Measurements from ENCODE around the gene ADD3.
"Not testable (repeated sequence)": the region's sequence is repeated elsewhere in the genome, so short reads cannot be mapped to it uniquely, and the experiment has no call there.

ADD3 gene

DNA sequence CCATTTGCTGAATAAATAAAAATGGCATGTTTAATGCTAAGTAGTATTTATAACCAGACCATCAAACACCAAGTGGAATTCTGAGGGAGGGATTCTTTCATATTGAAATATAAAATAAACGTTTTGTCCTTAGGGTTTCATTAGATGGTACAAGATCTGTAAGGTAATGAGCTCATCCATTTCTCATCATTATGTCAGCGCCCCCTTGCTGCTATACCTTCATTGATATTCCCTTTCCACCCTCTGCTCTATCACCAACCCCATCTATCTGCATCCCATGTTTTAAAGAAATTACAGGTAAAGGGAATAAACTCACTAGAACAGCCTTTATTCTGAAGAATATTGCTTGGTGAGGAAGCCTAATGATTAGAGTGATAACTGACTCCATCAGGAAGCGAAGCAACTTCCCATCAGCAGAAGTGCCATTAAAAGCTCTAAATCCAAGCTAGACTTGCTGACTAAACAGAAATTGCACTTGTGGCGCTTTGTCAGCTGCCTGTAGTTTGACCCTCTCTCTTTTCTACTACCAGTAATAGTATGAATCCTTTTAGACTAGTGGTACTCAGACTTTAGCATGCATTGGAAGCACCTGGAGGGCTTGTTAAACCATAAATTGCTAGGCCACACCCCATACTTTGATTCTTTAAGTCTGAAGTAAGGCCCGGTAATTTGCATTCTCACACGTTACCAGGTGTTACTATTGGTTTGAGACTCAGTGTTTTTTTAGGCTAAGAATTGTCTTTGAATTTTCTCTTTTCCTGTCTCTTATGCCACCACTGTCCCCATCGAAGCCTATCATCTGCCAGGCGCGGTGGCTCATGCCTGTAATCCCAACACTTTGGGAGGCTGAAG lies 27.5 kb downstream of the ADD3 start:
- DNase-seq, result no peak

DNA sequence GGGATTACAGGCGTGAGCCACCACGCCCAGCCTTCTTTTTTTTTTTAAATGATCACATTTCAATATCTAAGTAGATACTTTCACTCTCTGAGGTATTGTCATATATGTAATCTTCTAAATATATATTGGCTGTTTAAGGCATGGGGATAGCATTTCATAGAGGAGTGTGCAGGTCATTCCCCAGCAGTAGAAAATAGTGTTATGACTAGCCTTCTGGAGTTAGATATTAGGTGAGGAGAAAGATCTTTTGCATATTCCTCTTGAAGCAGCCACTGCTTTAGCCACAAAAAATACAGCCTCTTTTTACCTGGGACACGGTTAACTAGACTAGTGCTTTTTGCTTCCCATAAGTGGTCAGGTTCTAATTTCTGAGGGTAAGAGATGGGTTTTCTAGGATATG lies 28.9 kb downstream of the ADD3 start:
- no peak for DNase-seq

DNA sequence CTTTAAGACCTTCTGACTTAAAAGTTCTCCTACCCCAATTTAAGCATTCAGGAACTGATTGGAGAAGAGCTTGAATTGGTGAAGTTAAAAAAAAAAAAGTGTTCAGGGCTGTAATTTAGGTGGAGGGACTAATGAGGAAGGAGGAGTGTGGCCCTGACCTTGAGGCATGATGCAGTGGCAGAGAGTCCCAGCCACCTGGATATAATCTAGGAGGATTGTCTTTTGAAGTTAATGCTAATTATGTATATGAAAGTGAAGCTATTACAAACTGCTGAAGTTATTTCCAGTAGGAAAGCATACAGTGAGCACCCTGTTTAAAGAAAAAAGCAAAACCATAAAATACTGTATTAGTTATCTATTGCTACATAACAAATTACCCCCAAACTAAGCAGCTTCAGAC lies 31.5 kb downstream of the ADD3 start:
- no peak for DNase-seq

DNA sequence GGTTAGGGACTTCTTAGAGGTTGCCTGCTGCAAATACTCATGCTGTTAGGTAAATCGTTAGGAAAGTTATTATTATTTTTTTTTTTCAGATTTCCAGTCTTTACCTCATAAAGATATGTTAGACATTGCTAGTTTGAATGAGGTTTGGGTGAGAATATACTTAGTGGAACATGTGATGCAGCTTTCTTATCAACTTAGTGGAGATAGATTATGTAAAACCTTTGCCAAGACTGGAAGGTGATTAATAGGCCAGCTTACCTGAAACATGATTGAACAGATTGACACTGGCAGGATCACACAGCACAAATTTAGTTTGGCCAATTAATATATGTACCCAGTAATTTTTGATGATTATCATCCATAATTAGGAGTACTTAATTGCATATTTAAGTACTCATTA lies 32.3 kb downstream of the ADD3 start:
- no peak for DNase-seq

DNA sequence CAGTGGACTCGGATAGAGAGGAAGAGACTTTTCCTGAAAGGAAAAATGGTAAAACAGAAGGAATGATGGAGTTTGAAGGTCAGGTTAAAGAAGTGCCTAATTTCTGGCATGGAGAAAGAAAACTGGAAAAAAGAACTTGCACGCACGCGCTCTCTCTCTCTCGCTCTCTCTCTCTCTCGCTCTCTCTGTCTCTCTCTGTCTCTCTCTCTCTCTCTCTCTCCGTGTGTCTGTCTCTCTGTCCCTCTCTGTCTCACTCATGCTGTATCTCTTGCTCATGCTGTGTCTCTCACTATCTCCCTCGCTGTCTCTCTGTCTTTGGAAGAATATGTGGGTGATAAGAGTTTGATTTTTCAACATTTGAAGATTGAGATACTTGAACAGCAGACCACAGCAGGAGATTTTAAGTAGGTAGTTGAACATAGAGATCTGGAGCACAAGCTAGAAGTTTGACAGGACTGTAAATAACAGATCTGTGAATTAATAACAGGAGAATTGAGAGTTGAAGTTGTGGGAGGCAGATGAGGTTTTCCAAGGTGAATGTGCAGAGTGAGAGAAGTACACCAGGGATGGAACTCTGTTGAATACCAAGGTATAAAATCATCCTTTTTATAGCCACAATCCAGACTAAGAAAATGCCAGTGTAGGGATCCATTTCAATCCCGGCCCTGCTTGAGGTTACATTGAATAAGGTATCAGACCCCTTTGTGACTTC lies 33.1 kb downstream of the ADD3 start:
- no peak for DNase-seq

DNA sequence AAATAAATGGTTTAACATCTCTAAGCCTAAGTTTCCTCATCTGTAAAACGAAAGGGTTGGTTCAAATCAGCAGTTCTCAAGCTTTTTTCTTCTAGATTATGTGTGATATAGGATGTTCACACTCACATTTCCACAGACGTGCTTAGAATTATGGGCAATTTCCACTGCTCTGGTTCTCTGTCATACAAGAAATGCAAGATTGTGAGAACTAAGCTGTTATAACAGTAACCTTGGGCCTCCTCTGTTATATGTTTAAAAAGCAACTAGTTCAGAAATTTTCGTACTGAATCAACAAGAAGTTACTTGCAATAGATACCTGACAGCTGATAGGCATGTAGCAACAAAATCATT lies 33.7 kb downstream of the ADD3 start:
- no peak for DNase-seq

DNA sequence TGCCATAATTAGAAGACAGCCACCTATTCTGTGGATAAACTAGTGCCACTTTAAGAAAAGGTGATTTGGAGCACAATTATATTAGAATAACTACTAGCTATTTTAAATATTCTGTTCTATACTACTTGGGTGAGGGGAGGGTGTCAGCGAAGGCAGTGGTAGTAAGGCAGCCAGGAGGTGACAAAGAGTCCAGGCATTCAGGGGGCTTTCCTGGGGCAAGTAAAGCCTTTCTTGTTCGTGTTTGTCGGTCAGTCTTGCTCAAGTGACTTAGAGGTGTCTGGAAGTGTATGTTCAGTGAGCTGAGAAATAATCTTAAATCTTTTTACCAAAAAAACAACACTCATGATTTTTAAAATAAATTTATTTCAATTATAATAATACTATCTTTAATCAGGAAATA lies 34.4 kb downstream of the ADD3 start:
- no peak for DNase-seq

DNA sequence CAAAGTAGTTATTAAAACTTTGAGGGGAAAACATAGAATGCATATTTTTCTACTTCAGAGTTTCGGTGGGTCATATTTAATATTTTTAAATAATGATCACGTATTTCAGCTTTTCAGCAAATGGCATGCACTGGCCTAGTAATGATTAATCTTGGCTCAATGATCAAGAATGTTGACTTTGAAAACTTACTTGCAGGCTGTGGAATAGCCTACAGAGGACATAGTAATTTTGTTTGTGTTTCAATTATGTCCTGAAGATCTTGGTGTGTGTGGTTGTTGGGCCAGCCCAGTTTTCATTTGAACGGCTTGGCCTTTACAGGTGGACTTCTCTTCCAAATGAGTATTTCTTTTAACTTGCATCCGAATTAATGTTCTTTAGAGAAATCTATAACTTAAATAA lies 35.1 kb downstream of the ADD3 start:
- no peak for DNase-seq

DNA sequence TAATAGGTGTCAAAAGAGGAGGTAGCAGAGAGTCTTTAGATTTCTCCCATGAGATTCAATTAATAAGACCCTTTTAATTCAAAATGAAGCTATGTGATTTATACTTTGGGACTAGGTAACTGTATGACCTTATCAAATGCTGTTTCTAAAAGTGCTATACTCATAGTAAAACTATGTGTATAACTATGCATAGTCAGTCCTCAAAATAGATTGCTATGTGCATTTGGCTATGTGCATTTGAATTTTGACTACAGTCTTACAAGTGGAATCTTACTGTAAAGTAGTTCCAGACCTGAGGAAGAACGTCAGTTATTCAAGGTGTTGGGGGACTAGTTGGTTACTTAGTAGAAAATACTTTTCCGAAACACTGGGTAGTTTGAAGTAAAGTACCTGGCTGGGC lies 36.9 kb downstream of the ADD3 start:
- no peak for DNase-seq

DNA sequence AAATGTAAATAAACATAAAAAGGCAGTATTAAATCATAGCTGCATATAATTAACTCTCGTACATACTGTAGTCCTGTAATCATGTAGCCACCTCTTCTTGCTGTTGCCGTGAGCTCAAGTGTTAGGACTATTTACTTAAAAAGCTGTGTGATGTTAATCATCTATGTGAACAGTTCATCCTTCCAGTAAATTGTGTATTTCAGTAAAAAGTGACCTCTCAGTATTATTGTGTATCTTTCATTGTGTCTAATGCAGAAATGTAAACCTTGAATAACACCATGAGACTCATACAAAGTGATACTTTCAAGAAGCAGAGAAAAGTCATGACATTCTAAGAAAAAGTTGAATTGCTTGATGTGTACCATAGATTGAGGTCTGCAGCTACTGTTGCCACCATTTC lies 38.0 kb downstream of the ADD3 start:
- no peak for DNase-seq

DNA sequence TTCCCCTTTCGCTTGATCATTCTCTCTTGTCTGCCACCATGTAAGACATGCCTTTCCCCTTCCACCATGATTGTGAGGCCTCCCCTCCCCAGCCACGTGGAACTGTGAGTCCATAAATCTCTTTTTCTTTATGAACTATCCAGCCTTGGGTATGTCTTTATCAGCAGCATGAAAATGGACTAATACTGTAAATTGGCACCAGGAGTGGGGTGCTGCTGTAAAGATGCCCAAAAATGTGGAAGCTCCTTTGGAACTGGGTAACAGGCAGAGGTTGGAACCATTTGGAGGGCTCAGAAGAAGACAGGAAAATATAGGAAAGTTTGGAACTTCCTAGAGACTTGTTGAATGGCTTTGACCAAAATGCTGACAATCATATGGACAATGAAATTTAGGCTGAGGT lies 40.4 kb downstream of the ADD3 start:
- not testable (repeated sequence) for DNase-seq

DNA sequence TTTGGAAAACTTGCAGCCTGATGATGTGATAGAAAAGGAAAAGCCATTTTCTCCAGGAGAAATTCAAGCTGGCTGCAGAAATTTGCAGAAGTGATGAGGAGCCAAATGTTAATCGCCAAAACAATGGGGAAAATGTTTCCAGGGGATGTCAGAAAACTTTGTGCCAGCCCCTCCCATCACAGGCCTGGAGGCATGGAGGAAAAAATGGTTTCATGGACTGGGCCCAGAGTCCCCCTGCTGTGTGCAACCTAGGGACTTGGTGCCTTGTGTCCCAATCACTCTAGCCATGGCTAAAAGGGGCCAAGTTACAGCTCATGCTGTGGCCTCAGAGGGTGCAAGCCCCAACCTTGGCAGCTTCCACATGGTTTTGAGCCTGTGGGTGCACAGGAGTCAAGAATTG lies 41.0 kb downstream of the ADD3 start:
- no peak for DNase-seq

DNA sequence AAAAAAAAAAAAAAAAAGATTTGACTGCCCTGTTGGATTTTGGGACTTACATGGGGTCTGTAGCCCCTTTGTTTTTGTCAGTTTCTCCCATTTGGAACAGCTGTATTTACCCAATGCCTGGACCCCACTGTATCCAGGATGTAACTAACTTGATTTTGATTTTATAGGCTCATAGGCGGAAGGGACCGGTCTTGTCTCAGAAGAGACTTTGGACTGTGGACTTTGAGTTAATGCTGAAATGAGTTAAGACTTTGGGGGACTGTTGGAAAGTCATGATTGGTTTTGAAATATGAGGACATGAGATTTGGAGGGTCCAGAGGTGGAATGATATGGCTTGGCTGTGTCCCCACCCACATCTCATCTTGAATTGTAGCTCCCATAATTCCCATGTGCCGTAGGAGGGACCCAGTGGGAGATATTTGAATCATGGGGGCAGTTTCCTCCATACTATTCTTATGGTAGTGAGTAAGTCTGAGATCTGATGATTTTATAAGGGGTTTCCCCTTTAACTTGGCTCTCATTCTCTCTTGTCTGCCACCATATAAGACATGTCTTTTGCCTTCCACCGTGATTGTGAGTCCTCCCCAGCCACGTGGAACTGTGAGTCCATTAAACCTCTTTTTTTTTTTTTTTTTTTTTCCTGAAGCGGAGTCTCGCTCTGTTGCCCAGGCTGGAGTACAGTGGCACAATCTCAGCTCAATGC lies 42.3 kb downstream of the ADD3 start:
- not testable (repeated sequence) for DNase-seq

DNA sequence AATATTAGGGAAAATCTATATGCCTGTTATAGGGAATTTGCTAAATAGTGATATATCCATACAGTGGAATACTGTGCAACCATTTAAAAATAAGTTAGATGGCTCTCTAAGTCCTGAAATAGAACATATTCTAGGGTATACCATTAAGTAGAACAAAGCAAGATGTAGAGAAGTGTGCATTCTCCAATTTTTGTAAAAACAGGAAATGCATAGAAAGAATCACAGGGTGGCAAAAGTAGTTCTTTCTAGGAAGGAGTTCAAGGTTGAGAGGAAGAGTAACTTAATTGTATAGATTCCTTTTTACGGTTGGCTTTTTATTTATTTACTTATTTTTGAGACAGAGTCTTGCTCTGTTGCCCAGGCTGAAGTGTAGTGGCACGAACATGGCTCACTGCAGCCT lies 43.7 kb downstream of the ADD3 start:
- no peak for DNase-seq

DNA sequence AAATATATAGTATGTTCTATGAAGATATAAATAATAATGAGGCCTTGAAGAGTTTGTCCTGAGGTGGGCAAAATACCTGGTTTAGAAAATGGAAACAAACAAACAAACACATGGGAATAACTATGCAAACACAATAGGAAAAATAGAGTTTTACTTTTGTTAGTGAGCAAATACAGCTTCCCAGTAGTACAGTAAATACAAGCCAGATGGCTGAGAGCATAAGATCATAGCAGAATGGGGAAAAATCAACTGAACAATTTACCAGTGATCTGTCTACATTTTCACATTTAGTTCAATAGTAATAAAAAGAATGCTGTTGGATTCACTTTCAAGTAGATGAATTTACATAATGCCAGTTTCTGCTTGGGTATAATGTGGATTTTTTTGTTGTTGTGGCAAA lies 45.1 kb downstream of the ADD3 start:
- no peak for DNase-seq

DNA sequence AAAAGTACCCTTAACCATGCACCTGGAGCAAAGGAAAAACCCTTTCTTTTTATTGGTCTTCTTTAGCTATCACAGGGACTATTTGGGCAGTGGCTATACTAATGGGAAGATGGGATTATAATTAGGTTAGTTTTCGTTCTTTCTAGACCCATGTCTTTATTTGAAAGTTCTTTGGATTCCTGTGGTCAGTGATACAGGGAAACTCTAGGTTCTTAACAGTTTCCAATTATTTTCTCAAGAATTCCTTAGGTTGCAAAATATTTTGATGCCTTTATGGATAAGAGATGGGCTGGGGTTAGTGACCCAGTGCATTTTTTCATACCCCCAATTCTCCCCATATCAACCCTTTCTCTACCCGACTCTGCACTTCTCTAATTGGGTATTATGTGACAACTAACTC lies 49.0 kb downstream of the ADD3 start:
- DNase-seq, result no peak

DNA sequence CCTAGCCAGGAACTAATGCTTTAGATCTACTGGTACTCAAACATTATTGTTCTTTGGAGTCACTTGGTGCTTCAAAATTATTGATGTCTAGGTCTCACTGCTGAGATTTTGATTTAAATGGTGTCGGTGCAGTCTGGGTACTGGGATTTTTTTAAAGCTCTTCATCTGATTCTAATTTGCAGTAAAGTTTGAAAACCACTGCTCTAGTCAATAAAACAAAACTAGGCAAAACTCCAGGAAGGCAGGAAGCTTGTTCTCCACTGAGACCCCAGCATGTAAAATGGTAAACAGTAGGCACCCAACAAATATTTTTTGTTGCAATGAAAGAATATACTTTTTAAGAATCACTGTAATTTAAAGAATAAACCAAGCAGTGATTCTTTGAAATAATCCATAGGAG lies 49.7 kb downstream of the ADD3 start:
- no peak for DNase-seq

DNA sequence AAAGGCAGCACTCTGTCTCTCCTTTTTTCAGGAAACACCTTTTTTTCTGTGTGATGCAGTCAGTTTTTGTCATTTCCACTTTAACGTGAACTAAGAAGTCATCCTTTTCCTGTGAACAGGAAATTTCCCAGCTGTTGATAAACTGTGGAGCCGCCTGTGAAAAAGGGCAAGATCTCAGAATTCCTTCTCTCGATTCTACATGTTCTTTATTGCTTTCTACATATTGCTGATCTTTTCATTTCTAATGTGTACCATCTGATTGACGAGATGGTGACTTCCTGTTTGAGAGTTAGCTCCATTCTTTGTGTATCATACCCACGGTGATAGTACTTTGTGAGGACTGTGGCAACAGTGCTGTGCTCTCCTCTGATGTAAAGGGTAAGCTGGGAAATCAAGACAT lies 50.4 kb downstream of the ADD3 start:
- DNase-seq, result no peak

DNA sequence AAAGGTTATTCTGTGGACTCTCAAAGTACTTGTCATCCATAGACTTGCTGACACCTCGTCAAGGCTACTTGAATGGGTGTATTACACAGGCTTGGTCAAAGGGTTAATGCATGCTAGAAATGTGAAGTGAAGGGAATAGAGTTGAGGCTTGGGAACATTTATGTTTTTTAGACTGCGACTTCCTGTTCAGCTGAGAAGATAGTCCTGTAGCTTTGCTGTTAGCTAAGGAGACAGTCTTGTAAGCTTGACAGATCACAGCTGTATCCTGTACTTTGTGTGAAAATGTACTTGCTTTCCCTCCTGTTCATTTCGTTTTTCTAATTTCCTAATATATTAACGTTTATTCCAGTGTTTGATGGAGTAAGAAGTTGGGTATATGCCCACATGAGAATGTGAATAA lies 52.1 kb downstream of the ADD3 start:
- DNase-seq, result no peak

DNA sequence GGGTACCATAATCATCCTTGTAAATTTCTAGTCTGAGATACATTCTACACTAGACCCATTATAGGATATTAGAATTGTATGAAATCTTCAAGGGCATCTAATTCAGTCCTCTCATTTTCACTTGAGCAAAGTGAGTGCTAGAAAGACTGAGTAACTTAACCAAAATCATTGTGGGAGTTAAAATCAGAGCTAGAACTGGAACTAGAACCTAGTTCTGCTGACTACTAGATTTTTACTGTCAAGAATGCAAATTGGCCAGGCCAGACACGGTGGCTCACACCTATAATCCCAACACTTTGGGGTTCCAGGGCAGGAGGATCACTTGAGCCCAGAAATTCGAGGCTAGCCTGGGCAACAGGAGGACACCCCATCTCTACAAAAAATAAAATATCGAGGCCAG lies 53.9 kb downstream of the ADD3 start:
- no peak for DNase-seq

DNA sequence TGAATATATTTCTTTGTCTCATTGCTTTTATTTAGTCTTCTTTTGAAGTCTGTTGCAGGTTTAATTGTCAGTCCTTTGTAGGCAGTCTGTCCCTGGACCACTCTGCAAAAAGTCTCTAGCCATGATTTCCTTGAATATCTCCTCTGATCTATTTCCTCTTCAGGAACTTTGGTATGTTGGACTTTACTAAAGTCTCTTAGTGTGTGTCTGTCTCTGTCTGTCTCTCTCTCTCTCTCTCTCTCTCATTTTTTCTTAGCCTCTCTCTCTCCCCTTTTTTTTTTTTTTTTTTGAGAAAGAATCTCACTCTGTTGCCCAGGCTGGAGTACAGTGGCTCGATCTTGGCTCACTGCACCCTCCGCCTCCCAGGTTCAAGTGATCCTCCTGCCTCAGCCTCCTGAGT lies 57.5 kb downstream of the ADD3 start:
- DNase-seq, result no peak

DNA sequence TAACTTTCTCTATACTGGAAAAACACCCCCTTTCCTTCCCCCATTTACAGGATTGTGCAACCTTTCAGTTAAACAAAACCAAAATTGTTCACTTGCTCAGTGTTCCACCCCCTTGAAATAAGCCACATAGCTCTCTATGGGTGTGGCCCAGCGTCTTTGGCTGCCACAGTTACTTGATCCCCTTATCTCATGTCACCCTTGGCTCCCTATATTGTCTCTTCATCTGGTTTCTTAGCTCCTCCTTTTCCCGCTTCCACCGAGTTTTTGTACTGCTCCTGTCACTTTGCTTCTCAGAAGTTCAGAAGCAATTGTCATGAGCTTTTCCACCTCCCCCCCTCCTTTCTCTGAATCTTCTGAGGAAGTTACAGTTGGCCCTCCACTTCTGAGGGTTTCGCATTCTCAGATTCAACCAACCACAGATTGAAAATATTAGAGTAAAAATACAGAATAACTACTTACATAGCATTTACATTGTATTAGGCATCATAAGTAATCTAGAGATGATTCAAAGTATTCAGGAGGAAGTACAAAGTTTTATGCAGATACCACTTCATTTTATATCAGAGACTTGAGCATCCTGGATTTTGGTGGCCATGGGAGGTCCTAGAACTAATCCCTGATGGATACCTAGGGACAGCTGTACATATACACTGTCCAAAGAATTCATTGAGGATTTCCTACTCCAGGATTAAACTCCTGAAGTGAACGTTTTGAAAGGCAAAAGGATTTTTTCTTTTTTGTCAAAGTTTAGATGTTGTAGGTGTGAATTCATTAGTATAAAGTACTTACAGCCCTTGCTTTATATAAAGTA lies 60.4 kb downstream of the ADD3 start:
- no peak for DNase-seq

DNA sequence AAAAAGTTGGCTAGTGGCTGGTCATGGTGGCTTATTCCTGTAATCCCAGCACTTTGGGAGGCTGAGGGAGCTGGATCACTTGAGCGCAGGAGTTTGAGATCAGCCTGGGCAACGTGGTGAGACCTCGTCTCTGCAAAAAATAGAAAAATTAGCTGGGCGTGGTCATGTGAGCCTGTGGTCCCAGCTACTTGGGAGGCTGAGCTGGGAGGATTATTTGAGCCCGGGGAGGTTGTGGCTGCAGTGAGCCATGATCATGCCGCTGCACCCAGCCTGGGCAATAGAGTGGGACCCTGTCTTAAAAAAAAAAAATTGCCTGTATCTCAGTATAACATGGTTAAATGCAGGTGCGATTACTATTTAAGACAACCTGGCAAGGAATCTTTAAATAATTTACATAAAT lies 61.0 kb downstream of the ADD3 start:
- no peak for DNase-seq
